GM19043 (cell line): Measurements from ENCODE around the gene GAS6.

Experiments used
- ATAC-seq: cut with Tn5 transposase; IDR thresholded peaks from one replicate; pipeline ENCODE4 v1.9.1; 2021; ENCODE audit warnings: low read depth; ENCODE audit not compliant: unreplicated experiment

GAS6 gene

GRCh38 chr13:113854238-113855011, 9.5 kb downstream of the GAS6 start:
- no peak for ATAC-seq

GRCh38 chr13:113853518-113854237, 10.2 kb downstream of the GAS6 start:
- no peak for ATAC-seq

- ATAC-seq, result no peak
Measured at GRCh38 chr13:113852536-113853517, 11.0 kb downstream of the GAS6 start.

GRCh38 chr13:113851826-113852535, 11.9 kb downstream of the GAS6 start:
- no peak for ATAC-seq

GRCh38 chr13:113851480-113851803, 12.4 kb downstream of the GAS6 start:
- no peak for ATAC-seq

- no peak for ATAC-seq
Measured at GRCh38 chr13:113850722-113851479, 13.0 kb downstream of the GAS6 start.

- no peak for ATAC-seq
Measured at GRCh38 chr13:113849981-113850721, 13.7 kb downstream of the GAS6 start.

GRCh38 chr13:113849546-113849945, 14.3 kb downstream of the GAS6 start:
- no peak for ATAC-seq

- ATAC-seq, result no peak
Measured at GRCh38 chr13:113848431-113849260, 15.2 kb downstream of the GAS6 start.

- no peak for ATAC-seq
Measured at GRCh38 chr13:113848020-113848419, 15.9 kb downstream of the GAS6 start.

GRCh38 chr13:113846636-113847318, 17.1 kb downstream of the GAS6 start:
- ATAC-seq, result no peak

- no peak for ATAC-seq
Measured at GRCh38 chr13:113845723-113846635, 17.9 kb downstream of the GAS6 start.

GRCh38 chr13:113845055-113845454, 18.8 kb downstream of the GAS6 start:
- no peak for ATAC-seq

- no peak for ATAC-seq
Measured at GRCh38 chr13:113843864-113844556, 19.9 kb downstream of the GAS6 start.

GRCh38 chr13:113843063-113843654, 20.7 kb downstream of the GAS6 start:
- ATAC-seq, result no peak
